HFFc6 (cell line): ENCODE measurements around the gene TRPT1. TPM values are rescaled to one million over a fixed set of nuclear protein-coding genes. Genes with fewer than 3 reads are reported as not detected.

ENCODE experiments used
- DNase-seq: peaks from one replicate; pipeline ENCODE4 v3.0.0-alpha.2; 2018
- H3K27ac Mint-ChIP-seq: 2 replicates; pipeline ENCODE4 v1.8.0; 2020; ENCODE audit warnings: mild to moderate bottlenecking, mixed read lengths
- H3K27me3 Mint-ChIP-seq: 2 replicates; pipeline ENCODE4 v1.8.0; 2021; ENCODE audit warnings: mild to moderate bottlenecking, moderate library complexity, mixed read lengths; ENCODE audit not compliant: insufficient read depth
- H3K36me3 Mint-ChIP-seq: 2 replicates; pipeline ENCODE4 v1.8.0; 2021; ENCODE audit warnings: low read depth, mixed read lengths
- H3K4me1 Mint-ChIP-seq: 2 replicates; pipeline ENCODE4 v1.8.0; 2020; ENCODE audit warnings: low read depth, mixed read lengths
- H3K4me3 Mint-ChIP-seq: 2 replicates; pipeline ENCODE4 v1.8.0; 2020; ENCODE audit warnings: mild to moderate bottlenecking, moderate library complexity, mixed read lengths
- H3K9me3 Mint-ChIP-seq: 2 replicates; pipeline ENCODE4 v1.8.0; 2020; ENCODE audit warnings: mild to moderate bottlenecking, mixed read lengths
- total RNA-seq, 6 experiments: library from RNA; stranded (reverse); fragmentation: NEBNext Ultra II Directional; extraction: Animal tissue kit (Norgen Biotek cat#: 25700); gene quantifications; 2 replicates in 1 of 6; 3 replicates in 5 of 6; pipeline ENCODE4 v1.2.3, GENCODE V29; 2021
- TF ChIP-seq, protein P1 (sequence below): fragments of 200-600 bp; sonication (generic); IDR thresholded peaks from 2 replicates; pipeline ENCODE4 v1.5.0; 2021; ENCODE audit warnings: antibody characterized with exemption, mild to moderate bottlenecking

The TRPT1 gene
- total RNA-seq, 6 experiments from 2014 or later: 32.6 to 41.1 (median 39.7) TPM

DNA sequence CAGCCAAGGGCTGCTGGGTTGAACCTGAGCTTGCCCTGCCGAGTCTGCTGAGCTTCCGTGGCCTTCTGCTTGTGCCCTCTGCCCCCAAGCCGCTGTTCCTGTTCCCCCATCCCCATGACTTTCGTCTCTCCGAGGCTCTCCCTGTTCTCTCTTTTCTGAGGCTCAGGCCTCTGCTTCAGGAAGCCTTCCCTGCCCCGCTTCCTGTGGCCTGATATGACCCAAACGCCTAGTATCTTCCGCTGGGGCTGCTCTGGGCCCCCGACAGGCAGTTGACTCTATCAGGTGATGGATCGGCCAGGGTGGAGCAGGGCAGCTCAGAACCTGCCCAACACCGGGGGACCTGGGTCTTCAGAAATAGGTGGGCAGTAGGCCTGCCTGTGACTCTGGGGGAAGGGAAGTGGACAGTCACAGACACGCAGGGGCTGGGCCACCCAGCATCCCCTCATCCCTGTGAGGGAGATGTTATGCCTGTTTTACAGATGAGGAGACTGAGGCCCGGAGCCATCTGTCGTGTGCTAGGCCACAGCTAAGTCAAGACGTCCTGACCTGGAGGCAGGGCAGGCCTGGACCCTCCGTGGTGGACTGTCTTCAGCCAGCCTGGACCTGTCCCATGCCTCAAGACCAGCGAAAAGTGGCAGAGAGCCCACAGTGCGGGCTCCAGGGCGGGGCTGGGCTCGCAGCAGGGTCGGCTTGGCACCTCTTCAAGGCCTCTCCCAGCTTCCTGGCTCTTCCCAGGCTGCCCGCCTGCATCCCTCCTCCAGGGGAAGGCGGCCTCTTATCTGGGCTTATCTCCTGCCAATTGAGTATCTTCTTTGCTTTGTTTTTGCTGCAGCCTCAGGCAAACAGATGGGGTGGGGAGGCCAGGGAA, 42.3 kb upstream of the TRPT1 start:
- TF ChIP-seq, protein P1, sequence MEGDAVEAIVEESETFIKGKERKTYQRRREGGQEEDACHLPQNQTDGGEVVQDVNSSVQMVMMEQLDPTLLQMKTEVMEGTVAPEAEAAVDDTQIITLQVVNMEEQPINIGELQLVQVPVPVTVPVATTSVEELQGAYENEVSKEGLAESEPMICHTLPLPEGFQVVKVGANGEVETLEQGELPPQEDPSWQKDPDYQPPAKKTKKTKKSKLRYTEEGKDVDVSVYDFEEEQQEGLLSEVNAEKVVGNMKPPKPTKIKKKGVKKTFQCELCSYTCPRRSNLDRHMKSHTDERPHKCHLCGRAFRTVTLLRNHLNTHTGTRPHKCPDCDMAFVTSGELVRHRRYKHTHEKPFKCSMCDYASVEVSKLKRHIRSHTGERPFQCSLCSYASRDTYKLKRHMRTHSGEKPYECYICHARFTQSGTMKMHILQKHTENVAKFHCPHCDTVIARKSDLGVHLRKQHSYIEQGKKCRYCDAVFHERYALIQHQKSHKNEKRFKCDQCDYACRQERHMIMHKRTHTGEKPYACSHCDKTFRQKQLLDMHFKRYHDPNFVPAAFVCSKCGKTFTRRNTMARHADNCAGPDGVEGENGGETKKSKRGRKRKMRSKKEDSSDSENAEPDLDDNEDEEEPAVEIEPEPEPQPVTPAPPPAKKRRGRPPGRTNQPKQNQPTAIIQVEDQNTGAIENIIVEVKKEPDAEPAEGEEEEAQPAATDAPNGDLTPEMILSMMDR: no peak
- H3K27ac Mint-ChIP-seq: peak overlapping the region; percentile 99
- no peaks in the 10 kb centered on the region for H3K9me3 Mint-ChIP-seq
- H3K36me3 Mint-ChIP-seq: peaks cover 21% of the 10 kb centered on the region
- peaks cover 50% of the 10 kb centered on the region for H3K4me1 Mint-ChIP-seq
- DNase-seq: peak; percentile 82
- H3K4me3 Mint-ChIP-seq: peak overlapping the region; percentile 96
- peaks cover 14% of the 10 kb centered on the region for H3K27me3 Mint-ChIP-seq

DNA sequence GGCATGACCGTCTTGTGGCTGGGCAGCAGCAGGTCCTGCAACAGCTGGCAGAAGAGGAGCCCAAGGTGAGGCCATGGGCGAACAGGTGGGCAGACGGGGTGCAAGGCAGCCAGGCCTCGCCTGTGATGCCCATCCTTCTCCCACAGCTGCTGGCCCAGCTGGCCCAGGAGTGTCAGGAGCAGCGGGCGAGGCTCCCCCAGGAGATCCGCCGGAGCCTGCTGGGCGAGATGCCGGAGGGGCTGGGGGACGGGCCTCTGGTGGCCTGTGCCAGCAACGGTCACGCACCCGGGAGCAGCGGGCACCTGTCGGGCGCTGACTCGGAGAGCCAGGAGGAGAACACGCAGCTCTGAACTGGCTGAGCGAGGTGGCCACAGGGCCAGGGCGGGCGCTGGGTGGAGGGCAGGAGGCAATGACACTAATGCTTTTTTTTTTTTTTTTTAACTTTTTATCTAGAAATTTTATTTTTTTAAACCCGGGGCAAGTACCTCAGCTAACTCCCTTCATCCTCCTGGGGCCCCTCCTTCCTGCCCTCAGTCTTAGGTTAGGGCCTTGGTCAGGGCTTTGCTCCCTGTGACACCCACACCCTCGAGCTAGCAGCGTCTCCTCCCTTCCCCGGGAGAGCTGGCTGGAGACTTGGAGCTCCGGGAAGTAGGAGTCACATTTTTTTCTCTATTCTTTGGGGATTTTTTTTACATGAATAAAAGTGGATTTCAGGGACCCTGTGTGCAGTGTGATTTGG, 41.4 kb upstream of the TRPT1 start:
- H3K4me3 Mint-ChIP-seq: peak overlapping the region; percentile 96; the same call in 1 of the 2 replicates
- H3K9me3 Mint-ChIP-seq: no peaks in the 10 kb centered on the region
- TF ChIP-seq, protein P1: no peak
- H3K27me3 Mint-ChIP-seq: peaks cover 14% of the 10 kb centered on the region
- peaks cover 55% of the 10 kb centered on the region for H3K4me1 Mint-ChIP-seq
- peaks cover 28% of the 10 kb centered on the region for H3K36me3 Mint-ChIP-seq
- H3K27ac Mint-ChIP-seq: peak overlapping the region; percentile 99
- no peak for DNase-seq

DNA sequence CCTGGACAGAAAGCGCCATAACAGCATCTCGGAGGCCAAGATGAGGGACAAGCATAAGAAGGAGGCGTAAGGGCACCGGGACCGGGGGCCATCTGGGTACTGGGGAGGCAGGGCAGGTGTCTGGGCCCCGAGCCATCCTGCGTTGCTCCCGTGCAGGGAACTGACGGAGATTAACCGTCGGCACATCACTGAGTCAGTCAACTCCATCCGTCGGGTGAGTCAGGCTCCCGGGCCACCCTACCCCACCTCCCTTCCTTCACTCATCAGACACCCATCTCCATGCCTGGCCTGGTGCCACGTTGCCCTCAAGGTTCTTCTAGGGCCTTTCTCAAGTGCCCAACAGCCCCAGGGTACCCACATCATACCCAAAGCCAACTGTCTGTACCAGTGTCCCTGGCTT, 40.4 kb upstream of the TRPT1 start:
- TF ChIP-seq, protein P1: no peak
- Mint-ChIP-seq H3K4me1 (peaks cover 47% of the 10 kb centered on the region), H3K4me3 (no peak overlapping the region), H3K27me3 (peaks cover 16% of the 10 kb centered on the region), H3K27ac (peak overlapping the region; percentile 72), H3K9me3 (no peaks in the 10 kb centered on the region), H3K36me3 (peaks cover 34% of the 10 kb centered on the region)
- no peak for DNase-seq

DNA sequence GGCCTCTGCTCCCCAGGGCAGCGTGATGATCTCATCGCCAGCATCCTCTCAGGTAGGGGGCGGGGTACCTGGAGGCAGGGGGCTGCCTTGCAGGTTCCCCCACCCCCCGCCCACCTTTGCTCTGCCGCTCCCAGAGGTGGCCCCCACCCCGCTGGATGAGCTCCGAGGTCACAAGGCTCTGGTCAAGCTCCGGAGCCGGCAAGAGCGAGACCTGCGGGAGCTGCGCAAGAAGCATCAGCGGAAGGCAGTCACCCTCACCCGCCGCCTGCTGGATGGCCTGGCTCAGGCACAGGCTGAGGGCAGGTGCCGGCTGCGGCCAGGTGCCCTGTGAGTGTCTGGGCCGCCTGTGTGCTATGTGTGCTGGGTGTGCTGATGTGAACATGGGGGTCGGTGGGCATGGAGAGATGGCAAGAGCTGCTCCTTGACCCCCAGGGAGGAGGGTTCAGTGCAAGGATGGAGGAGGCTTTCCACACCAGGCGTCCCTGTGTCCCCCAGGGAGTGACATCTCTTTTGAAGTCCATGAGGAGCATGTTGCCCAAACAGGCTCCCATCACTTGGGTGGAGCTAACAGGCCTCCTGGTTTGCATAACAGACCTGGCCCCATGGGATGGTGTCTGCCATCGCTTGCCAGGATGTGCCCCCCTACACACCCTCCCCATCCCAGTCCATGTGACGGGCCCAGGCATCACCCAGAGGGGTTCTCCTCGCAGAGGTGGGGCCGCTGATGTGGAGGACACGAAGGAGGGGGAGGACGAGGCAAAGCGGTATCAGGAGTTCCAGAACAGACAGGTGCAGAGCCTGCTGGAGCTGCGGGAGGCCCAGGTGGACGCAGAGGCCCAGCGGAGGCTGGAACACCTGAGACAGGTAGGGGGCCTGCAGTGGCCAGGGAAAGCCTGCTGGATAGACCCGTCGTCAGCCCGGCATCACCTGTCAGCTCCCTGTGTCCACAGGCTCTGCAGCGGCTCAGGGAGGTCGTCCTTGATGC, 39.5 kb upstream of the TRPT1 start:
- no peak overlapping the region; the same call in 1 of the 2 replicates for H3K27ac Mint-ChIP-seq
- H3K36me3 Mint-ChIP-seq: peaks cover 34% of the 10 kb centered on the region
- TF ChIP-seq, protein P1: no peak
- H3K4me3 Mint-ChIP-seq: no peak overlapping the region
- H3K4me1 Mint-ChIP-seq: peaks cover 46% of the 10 kb centered on the region
- no peaks in the 10 kb centered on the region for H3K9me3 Mint-ChIP-seq
- peaks cover 16% of the 10 kb centered on the region for H3K27me3 Mint-ChIP-seq
- no peak for DNase-seq

DNA sequence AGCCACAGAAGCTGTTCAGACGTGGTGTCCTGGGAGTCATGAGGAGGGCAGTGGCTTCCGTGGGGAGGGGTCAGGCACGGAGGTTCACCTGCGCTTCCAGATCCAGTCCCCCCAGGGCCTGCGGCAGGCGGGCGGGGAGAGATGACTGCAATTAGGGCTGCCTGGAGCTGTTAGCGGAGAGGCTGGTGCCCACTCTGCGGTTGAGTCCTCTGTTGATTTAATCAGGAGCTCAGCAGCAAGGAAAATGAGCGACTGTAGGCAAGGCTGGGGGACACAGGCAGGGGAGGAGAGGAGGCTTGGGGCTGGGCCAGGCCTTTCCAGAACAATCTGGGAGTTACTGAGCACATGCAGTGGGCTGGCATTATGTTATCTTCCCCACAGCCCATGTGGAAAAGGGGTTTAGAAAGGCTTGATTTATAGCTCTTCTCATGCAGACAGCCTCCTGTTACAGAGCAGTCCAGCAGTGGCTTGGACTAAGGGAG, 38.4 kb upstream of the TRPT1 start:
- TF ChIP-seq, protein P1: no peak

More for the DNA sequence above, 38.4 kb upstream of the TRPT1 start:
- Mint-ChIP-seq H3K36me3 (peaks cover 39% of the 10 kb centered on the region), H3K4me3 (no peak overlapping the region), H3K27me3 (peaks cover 12% of the 10 kb centered on the region), H3K9me3 (no peaks in the 10 kb centered on the region), H3K4me1 (peaks cover 40% of the 10 kb centered on the region), H3K27ac (no peak overlapping the region)
- no peak for DNase-seq
